AG04450 (cell line): ENCODE measurements around the gene PKP1. TPM values are rescaled to one million over a fixed set of nuclear protein-coding genes. Genes with fewer than 3 reads are reported as not detected.

Experiments
- CTCF ChIA-PET: fragments of 300-600, 350-600 bp; formaldehyde crosslinking; extraction: SDS; loops from one replicate; lab custom pipeline; 2022; ENCODE audit warnings: antibody characterized with exemption, inconsistent platforms; lab: Charles Lee
- POLR2A ChIA-PET: fragments of 350-600 bp; formaldehyde crosslinking; extraction: SDS; loops from one replicate; lab custom pipeline; 2021; ENCODE audit warnings: antibody characterized with exemption, inconsistent platforms; lab: Yijun Ruan, JAX
- DNase-seq: peaks from one replicate; pipeline ENCODE4 v3.0.0-alpha.2; 2011; ENCODE audit warnings: low read depth, low spot score
- H3K27ac ChIP-seq: one replicate; pipeline ENCODE4 v1.5.1; 2012; ENCODE audit warnings: low read depth, low read length, control low read depth
- H3K27me3 ChIP-seq: one replicate; pipeline ENCODE4 v1.6.0; 2012; ENCODE audit warnings: low read length; ENCODE audit not compliant: control insufficient read depth, insufficient read depth
- H3K4me3 ChIP-seq: 2 replicates; pipeline ENCODE4 v1.5.1; 2011; ENCODE audit warnings: mild to moderate bottlenecking, low read depth, low read length, control low read depth
- H3K9me3 ChIP-seq: 2 replicates; pipeline ENCODE4 v1.5.1; 2012; ENCODE audit warnings: low read length; ENCODE audit not compliant: control insufficient read depth, insufficient read depth
- CTCF ChIP-seq: IDR thresholded peaks from 2 replicates; pipeline ENCODE4 v1.5.1; 2011; ENCODE audit warnings: low read depth, low read length, control low read depth, inconsistent platforms
- polyA plus RNA-seq: library from polyadenylated mRNA; depleted of rRNA; stranded (reverse); fragments of >200 nt; gene quantifications from 2 replicates; pipeline ENCODE4 v1.2.3, GENCODE V29; 2011

The PKP1 gene
- polyA plus RNA-seq, 1 experiment = 0.04 TPM

GRCh38 chr1:201350884-201351283 is 67.6 kb downstream of the PKP1 start:
- H3K27me3 ChIP-seq = peaks cover 41% of the 10 kb centered on the region
- DNase-seq = no peak
- no peak for TF ChIP-seq CTCF
- no peak overlapping the region for H3K27ac ChIP-seq
- H3K9me3 ChIP-seq = no peaks in the 10 kb centered on the region
- ChIA-PET POLR2A (no interaction called here), CTCF (interaction anchor here (1.7 to 6.3 kb wide), 3 partner anchors 10 to 97 kb away, joined by 9 to 66 read pairs (median 16); no protein-coding TSS in a partner anchor)
- H3K4me3 ChIP-seq = no peak overlapping the region

- no peak overlapping the region for H3K27ac ChIP-seq
- no peak for TF ChIP-seq CTCF
- ChIA-PET CTCF (no interaction called here), POLR2A (no interaction called here)
- H3K9me3 ChIP-seq = no peaks in the 10 kb centered on the region
- H3K4me3 ChIP-seq = no peak overlapping the region
- peaks cover 41% of the 10 kb centered on the region for H3K27me3 ChIP-seq
- no peak for DNase-seq
Measured at GRCh38 chr1:201351617-201352016, 68.3 kb downstream of the PKP1 start.

- no peak for DNase-seq
- ChIA-PET POLR2A (interaction anchor here (0.5 kb wide), 1 partner anchor 91 kb away, joined by 3 read pairs; no protein-coding TSS in a partner anchor), CTCF (no interaction called here)
- TF ChIP-seq CTCF = no peak
- H3K4me3 ChIP-seq = no peak overlapping the region
- H3K27ac ChIP-seq = no peak overlapping the region
- peaks cover 41% of the 10 kb centered on the region for H3K27me3 ChIP-seq
- no peaks in the 10 kb centered on the region for H3K9me3 ChIP-seq
Measured at GRCh38 chr1:201353186-201353940, 70.1 kb downstream of the PKP1 start.

GRCh38 chr1:201354151-201354900 is 71.0 kb downstream of the PKP1 start:
- H3K4me3 ChIP-seq = no peak overlapping the region
- peaks cover 40% of the 10 kb centered on the region for H3K27me3 ChIP-seq
- no peaks in the 10 kb centered on the region for H3K9me3 ChIP-seq
- no peak for DNase-seq
- CTCF ChIA-PET = no interaction called here
- POLR2A ChIA-PET = no interaction called here
- TF ChIP-seq CTCF = no peak
- H3K27ac ChIP-seq = no peak overlapping the region

GRCh38 chr1:201354901-201355295 is 71.6 kb downstream of the PKP1 start:
- CTCF ChIA-PET = no interaction called here
- H3K27ac ChIP-seq = no peak overlapping the region
- TF ChIP-seq CTCF = no peak
- no peak for DNase-seq
- H3K27me3 ChIP-seq = peaks cover 41% of the 10 kb centered on the region
- POLR2A ChIA-PET = no interaction called here
- H3K9me3 ChIP-seq = no peaks in the 10 kb centered on the region
- H3K4me3 ChIP-seq = no peak overlapping the region
